ENCODE results near the gene RBM17.
"Not testable (repeated sequence)": the region's sequence is repeated elsewhere in the genome, so short reads cannot be mapped to it uniquely, and the experiment has no call there.

The RBM17 gene

GRCh38 chr10:6088721-6089333 is at the start of gene RBM17:
Gene RBM17, plus strand, starts transcription at chr10:6089034. Its CDS starts 8,032 bp downstream, at chr10:6097066.
- peak; percentile 99 for DNase-seq

GRCh38 chr10:6039711-6040110 is 49.1 kb upstream of the RBM17 start:
- DNase-seq = no peak

- DNase-seq = no peak
Measured at GRCh38 chr10:6040205-6040604, 48.6 kb upstream of the RBM17 start.

GRCh38 chr10:6043377-6043776 is 45.5 kb upstream of the RBM17 start:
- DNase-seq = not testable (repeated sequence)

GRCh38 chr10:6044060-6044459 is 44.8 kb upstream of the RBM17 start:
- DNase-seq = no peak

GRCh38 chr10:6044751-6045313 is 44.0 kb upstream of the RBM17 start:
- DNase-seq = no peak

- no peak for DNase-seq
Measured at GRCh38 chr10:6045314-6045848, 43.5 kb upstream of the RBM17 start.

GRCh38 chr10:6045878-6046772 is 42.7 kb upstream of the RBM17 start:
- DNase-seq = no peak

- DNase-seq = no peak
Measured at GRCh38 chr10:6046773-6047611, 41.8 kb upstream of the RBM17 start.

GRCh38 chr10:6047847-6048246 is 41.0 kb upstream of the RBM17 start:
- DNase-seq = no peak

- no peak for DNase-seq
Measured at GRCh38 chr10:6048281-6049030, 40.4 kb upstream of the RBM17 start.

GRCh38 chr10:6049031-6049400 is 39.8 kb upstream of the RBM17 start:
- no peak for DNase-seq

GRCh38 chr10:6050801-6051445 is 37.9 kb upstream of the RBM17 start:
- DNase-seq = peak; percentile 94

- DNase-seq = peak; percentile 82
Measured at GRCh38 chr10:6052247-6053221, 36.3 kb upstream of the RBM17 start.

GRCh38 chr10:6053303-6053702 is 35.5 kb upstream of the RBM17 start:
- no peak for DNase-seq

- no peak for DNase-seq
Measured at GRCh38 chr10:6053816-6054631, 34.8 kb upstream of the RBM17 start.

GRCh38 chr10:6054884-6055283 is 34.0 kb upstream of the RBM17 start:
- no peak for DNase-seq

- DNase-seq = no peak
Measured at GRCh38 chr10:6055929-6056328, 32.9 kb upstream of the RBM17 start.

- no peak for DNase-seq
Measured at GRCh38 chr10:6056411-6057135, 32.3 kb upstream of the RBM17 start.
